GM12872 (cell line): ENCODE data around the gene SSX4B.
"Not testable (repeated sequence)": the region's sequence is repeated elsewhere in the genome, so short reads cannot be mapped to it uniquely, and the experiment has no call there.

Source experiments
- CTCF ChIP-seq: IDR thresholded peaks from 3 replicates; pipeline ENCODE4 v1.5.1; 2011; ENCODE audit warnings: low read depth, mild to moderate bottlenecking, low read length, moderate library complexity; ENCODE audit not compliant: insufficient read depth

The SSX4B gene

GRCh38 chrX:48450076-48450475 lies 38.3 kb upstream of the SSX4B start:
- TF ChIP-seq CTCF, result no peak

- not testable (repeated sequence) for TF ChIP-seq CTCF
Observed at GRCh38 chrX:48383239-48383638, 28.5 kb downstream of the SSX4B start, which contains the start of gene SSX4. Gene SSX4 (plus strand): TSS chrX:48383539. CDS start chrX:48384054, 515 bp downstream.

- TF ChIP-seq CTCF, result no peak
Observed at GRCh38 chrX:48357681-48358080, 54.1 kb downstream of the SSX4B start.

GRCh38 chrX:48356315-48357094 lies 55.3 kb downstream of the SSX4B start, which contains the start of gene SSX3:
Gene SSX3 (minus strand): TSS chrX:48356703. CDS start chrX:48355249, 1,454 bp downstream.
- TF ChIP-seq CTCF, result not testable (repeated sequence)
